SW480 (cell line): ENCODE measurements around the gene ANKRD36B.
"Not testable (repeated sequence)": the region's sequence is repeated elsewhere in the genome, so short reads cannot be mapped to it uniquely, and the experiment has no call there.

Experiments
- DNase-seq: peaks from one replicate; pipeline ENCODE4 v3.0.0-alpha.2; 2016; ENCODE audit warnings: low spot score

ANKRD36B gene

DNA sequence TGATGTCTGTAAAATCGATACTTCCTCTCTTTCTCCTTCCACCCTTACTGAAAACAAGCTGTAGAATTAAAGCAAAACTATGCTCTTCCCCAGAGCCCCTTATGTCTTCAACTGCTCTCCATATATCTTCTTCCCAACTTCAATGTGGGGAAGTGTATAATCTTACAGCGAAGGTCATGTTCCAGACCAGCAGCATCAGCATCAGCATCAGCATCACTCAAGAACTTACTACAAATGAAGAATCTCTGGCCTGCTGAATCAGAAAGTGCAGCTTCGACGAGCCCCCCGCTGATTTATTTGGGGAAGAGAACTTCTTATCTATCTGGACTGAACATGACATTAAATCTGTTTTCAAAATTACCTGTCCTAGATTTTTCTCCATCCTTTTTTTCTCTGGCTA is 40.6 kb downstream of the ANKRD36B start:
- not testable (repeated sequence) for DNase-seq

DNA sequence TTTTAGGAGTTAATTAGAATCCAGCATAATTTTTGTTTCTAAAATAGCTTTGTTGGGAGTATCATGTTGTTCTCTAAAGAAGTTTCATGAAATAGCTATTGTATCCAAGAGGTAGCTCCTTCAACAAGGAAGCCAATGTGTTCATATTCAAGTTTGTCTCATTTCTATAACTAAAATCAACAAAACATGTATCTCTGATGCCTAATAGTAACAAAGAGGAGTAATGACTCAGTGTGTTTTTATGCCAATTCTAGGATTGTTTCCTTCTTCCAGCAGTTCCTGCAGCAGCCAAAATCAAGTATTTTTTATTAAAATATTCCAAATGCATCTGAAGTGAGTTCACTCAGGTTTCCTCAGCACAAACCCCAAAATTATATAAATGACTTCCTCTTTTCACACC is 41.1 kb downstream of the ANKRD36B start:
- not testable (repeated sequence) for DNase-seq

DNA sequence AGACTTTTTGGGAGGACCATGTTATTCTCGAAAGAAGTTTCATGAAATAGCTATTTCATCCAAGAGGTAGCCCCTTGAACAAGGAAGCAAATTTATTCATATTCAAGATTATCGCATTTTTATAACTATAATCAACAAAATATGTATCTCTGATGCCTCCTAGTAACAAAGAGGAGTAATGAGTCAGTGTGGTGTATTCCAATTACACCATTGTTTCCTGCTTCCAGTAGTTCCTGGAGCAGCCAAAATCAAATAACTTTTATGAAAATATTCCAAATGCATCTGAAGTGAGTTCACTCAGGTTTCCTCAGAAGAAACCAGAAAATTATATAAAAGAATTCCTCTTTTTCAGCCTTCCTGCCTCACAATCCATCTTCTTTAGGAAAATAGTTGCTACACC is 43.0 kb downstream of the ANKRD36B start:
- no peak for DNase-seq

DNA sequence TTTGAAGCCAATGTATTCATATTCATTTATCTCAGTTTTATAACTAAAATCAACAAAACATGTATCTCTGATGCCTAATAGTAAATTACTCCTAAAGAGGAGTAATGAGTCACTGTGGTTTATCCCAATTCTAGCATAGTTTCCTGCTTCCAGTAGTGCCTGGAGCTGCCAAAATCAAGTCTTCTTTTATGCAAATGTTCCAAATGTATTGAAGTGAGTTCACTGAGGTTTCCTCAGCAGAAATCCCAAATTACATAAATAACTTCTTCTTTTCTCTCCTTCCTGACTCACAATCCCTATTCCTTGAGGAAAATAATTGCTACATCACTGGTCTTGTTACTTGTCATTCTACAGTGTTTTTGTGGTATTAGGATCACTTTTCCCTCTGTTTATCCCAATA is 44.8 kb downstream of the ANKRD36B start:
- not testable (repeated sequence) for DNase-seq

DNA sequence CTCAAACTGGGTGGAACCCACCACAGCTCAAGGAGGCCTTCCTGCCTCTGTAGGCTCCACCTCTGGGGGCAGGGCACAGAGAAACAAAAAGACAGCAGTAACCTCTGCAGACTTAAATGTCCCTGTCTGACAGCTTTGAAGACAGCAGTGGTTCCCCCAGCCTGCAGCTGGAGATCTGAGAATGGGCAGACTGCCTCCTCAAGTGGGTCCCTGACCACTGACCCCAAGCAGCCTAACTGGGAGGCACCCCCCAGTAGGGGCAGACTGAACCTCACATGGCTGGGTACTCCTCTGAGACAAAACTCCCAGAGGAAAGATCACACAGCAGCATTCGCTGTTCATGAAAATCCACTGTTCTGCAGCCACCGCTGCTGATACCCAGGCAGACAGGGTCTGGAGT is 63.8 kb downstream of the ANKRD36B start:
- DNase-seq: not testable (repeated sequence)

DNA sequence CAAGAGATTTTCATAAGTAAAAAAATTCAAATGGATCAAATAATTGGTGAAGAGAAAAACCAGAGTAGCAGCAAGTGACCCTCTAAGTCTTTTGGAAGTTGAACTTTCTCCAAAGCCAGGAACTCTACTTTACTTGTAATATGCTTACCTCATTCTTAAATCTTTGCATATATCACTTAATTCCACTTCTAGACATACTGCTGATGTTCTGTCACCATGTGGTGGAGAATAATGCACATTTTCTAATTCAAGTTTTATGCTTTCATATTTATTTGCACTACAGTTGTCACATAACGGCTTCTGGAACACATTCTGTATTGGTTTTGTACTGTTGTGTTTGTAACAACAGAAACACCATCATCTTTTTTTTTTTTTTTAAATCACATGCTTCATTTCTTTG is 65.9 kb downstream of the ANKRD36B start:
- DNase-seq: not testable (repeated sequence)

DNA sequence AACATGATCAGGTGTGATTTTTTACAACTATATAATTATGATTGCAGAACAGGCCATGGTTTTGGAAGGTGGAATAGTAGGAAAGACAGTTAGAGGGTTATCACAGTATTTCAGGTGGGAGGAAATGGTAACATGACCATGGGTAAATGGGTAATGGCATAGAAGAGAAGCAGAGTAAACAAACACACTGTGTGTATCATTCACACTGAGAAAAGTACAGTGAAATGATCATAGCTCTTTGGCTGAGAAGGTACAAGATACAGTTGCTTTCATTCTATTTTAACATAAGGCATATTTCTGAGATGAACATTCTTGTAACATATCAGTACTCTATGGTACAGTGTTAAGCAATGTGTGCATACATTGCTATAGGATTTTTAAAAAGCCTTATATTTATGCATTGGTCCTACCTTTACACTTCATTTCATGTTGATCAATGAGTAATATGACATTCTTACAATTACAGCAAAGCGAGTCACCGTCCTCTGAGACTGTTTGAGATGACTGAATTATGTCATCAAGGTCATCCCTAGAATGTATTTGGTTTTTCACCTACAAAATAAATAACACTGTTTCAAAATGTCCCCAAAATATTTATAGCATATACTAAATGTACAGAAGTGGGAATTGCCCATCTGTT is 66.6 kb downstream of the ANKRD36B start:
- DNase-seq: not testable (repeated sequence)

DNA sequence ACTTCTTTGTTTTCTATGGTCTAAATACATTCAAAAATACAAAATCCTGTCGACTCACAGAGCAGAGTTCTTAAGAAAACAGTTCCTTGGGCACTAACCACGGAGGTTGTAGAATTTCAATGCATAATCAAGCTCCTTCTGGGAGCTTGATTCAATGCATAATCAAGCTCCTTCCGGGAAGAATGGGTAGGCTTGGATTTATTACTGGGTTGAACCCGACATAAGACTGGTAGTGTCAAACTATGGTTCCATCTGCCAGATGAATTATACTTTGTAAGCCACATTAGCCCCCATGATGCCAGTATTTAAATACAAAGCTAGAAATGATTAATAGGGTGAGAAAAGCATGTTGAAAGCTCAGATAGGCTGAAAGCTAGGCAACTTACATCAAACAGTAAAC is 94.0 kb downstream of the ANKRD36B start:
- DNase-seq: not testable (repeated sequence)

DNA sequence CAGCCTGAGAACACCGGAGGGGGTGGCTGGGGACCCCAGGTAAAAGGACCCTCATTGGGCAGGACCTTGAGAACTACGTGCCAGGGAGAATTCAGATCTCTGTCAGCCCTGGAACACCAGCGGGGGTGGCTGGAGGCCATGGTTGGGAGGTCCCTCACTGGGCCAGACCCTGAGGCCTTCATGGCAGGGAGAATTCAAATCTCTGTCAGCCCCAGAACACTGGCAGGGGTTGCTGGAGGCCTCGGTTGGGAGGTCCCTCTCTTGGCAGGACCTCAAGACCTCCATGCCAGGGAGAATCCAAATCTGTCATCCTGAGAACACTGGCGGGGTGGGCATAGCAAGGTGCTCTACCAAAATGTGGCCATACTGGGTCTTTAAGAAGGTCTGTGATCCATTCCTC is 99.5 kb downstream of the ANKRD36B start:
- DNase-seq: not testable (repeated sequence)
